Breast epithelium (tissue), 3 donors: Measurements from ENCODE around the gene SLC6A19.

Source experiments
- POLR2A ChIP-seq: fragments of 450-650 bp; IDR thresholded peaks from one replicate; pipeline ENCODE4 v1.6.1; 2016; ENCODE audit warnings: antibody characterized with exemption, mild to moderate bottlenecking, moderate library complexity
- TF ChIP-seq, protein P1 (sequence below), 3 donors: fragments of 450-650 bp; IDR thresholded peaks; one replicate each; pipeline ENCODE4 v1.5.1; 2016 to 2017; ENCODE audit warnings: antibody characterized with exemption in 3 of 3, mild to moderate bottlenecking in 3 of 3, moderate library complexity in 3 of 3

DNA sequence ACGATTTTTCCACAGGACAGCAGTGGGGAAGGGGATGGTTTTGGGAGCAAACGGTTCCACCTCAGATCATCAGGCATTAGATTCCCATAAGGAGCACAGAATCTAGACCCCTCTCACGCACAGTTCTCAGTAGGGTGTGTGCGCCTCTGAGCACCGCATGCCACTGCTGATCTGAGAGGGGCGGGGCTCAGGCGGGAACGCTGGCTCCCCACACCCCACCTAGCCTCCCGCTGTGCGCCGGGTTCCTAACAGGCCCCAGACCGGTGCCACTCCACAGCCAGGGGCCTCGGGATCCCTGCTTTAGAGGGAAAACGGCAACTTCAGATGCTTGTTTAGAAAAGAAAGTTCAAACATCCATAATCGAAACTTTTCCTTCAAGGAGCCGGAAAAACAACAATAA, 73.1 kb downstream of the SLC6A19 start:
- TF ChIP-seq POLR2A: no peak
- TF ChIP-seq, protein P1, sequence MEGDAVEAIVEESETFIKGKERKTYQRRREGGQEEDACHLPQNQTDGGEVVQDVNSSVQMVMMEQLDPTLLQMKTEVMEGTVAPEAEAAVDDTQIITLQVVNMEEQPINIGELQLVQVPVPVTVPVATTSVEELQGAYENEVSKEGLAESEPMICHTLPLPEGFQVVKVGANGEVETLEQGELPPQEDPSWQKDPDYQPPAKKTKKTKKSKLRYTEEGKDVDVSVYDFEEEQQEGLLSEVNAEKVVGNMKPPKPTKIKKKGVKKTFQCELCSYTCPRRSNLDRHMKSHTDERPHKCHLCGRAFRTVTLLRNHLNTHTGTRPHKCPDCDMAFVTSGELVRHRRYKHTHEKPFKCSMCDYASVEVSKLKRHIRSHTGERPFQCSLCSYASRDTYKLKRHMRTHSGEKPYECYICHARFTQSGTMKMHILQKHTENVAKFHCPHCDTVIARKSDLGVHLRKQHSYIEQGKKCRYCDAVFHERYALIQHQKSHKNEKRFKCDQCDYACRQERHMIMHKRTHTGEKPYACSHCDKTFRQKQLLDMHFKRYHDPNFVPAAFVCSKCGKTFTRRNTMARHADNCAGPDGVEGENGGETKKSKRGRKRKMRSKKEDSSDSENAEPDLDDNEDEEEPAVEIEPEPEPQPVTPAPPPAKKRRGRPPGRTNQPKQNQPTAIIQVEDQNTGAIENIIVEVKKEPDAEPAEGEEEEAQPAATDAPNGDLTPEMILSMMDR (IDR thresholded peaks at IDR 0.05): no peak
